Measurements from ENCODE around the gene ABCG1.

- TF ChIP-seq POLR2A (IDR thresholded peaks at IDR 0.05; ENCODE audit: low read length): no peak
- TF ChIP-seq GATA1 (IDR thresholded peaks at IDR 0.05; ENCODE audit: low read depth, low read length): no peak
Measured at GRCh38 chr21:42257091-42257765, 38.3 kb downstream of the ABCG1 start.
